Sciatic nerve (tissue), 2 donors: ENCODE results near the gene C3orf62. TPM values are rescaled to one million over a fixed set of nuclear protein-coding genes. Genes with fewer than 3 reads are reported as not detected.
"Not testable (repeated sequence)": the region's sequence is repeated elsewhere in the genome, so short reads cannot be mapped to it uniquely, and the experiment has no call there.

ENCODE experiments used
- ATAC-seq: fragments of 200-7000 bp; cut with Tn5 transposase; one replicate; pipeline ENCODE4 v1.9.1; 2020; ENCODE audit warnings: mild to moderate bottlenecking, moderate library complexity
- DNase-seq: peaks from one replicate; pipeline ENCODE4 v3.0.0-alpha.2; 2020; ENCODE audit warnings: low spot score
- intact Hi-C: fragments of 100-400 bp; cut with DNase I; formaldehyde crosslinking; loops from one replicate; pipeline ENCODE4 v1.14.2; 2022
- total RNA-seq: library from RNA; stranded (reverse); fragmentation: NEBNext Ultra II Directional; extraction: Animal tissue kit (Norgen Biotek cat#: 25700); gene quantifications from one replicate; pipeline ENCODE4 v1.2.1, GENCODE V29; 2021
- donor health status: DM: no; HTN: no; CAD: no.
- donor health status: DM: no; HTN: no; CAD: no.

C3orf62 gene
- total RNA-seq, 1 donor from 2014 or later: 6.7 TPM

DNA sequence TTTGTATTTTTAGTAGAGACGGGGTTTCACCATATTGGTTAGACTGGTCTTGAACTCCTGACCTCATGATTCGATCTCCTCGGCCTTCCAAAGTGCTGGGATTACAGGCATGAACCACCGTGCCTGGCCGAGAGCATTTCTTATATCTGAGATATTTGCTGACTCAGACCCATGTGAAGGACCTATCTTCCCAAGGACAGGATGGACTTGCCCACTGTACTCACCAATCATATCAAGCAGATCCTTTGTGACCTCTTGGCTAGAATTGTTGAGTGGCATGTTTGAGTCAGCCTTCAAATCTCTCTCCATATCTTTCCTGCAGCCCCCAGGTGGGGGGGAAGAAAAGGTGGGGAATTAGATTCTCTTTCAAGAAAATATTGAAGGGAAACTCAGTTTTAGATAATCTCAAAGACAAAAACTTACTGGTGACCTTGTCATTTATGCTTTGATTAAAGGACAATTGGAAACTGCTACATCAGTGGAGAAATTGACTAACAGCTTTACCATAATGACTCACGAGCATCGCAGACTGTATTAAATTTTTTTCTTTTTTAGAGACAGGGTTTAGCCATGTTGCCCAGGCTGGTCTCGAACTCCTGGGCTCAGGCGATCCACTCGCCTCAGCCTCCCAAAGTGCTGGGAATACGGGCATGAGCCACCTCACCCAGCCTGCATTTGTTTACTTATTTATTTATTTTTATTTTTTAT, 3.1 kb downstream of the C3orf62 start:
- intact Hi-C loops: no loop called here
- DNase-seq (no peak), ATAC-seq (no peak)

DNA sequence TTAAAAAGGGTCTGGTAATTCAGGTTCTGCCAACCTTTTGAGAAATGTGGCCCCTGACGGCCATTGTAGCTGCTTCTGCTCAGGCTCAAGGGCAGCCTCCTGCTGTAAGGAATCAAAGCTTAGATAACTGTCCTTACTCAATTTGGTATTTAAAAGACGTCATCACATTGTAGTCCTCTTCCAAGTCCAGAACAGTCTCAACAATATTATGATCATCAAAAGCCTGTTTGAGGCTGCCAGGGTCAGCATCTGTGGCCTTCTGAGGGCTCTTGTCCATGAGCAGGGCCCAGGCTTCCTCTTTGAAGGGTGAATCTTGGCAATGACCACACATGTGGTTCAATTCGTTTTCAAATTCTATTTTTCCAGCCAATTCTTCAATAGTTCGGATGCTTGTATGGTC, 6.0 kb downstream of the C3orf62 start:
- DNase-seq (no peak), ATAC-seq (peak; percentile 81)
- intact Hi-C loops: no loop called here

DNA sequence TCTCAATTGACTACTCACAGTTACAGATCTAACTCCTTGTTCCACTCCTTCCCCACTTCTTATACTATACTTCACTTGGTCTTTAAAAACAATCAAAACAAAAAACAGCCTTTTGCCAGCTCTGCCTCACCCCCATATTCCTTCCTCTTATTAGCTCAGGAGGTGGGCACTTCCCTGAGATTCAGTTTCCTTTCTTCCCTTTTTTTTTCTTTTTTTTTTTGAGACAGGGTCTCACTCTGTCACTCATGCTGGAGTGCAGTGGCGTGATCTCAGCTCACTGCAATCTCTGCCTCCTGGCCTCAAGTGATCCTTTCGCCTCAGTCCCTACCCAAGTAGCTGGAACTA, 6.9 kb downstream of the C3orf62 start:
- DNase-seq (no peak), ATAC-seq (no peak)
- intact Hi-C loops: no loop called here

DNA sequence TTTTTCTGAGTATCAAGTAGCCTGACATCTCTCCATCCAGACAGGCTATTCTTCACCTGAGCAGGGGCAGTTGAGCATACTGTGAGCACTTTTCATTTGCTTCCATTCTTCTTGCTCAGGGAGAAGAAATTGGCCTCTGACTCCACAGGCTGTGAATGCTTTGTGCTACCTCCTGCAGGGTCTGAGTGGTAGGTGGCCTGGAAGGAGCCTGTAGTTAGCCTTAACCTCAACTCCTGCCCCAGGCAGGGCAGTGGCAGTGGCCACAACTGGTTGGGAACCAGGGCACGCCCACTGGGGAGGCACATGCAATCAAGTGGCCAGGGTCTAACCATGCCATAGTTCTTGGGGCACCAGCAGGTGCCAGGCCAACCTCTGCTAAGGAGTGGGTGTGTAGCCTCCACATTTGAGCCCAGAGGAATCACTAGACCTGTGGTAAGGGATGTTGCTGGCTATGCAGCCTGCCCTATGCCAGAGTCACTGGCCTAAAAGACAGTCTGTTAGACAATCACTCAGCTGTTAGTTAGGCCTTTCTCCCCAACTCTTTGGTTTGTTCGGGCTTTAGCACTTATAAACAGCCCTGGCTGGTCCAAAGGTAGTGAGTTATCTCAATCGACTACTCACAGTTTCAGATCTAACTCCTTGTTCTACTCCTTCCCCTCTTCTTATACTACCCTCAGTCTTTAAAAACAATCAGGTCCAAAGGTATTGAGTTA, 7.4 kb downstream of the C3orf62 start:
- no peak for DNase-seq
- ATAC-seq: no peak
- intact Hi-C loops: no loop called here

DNA sequence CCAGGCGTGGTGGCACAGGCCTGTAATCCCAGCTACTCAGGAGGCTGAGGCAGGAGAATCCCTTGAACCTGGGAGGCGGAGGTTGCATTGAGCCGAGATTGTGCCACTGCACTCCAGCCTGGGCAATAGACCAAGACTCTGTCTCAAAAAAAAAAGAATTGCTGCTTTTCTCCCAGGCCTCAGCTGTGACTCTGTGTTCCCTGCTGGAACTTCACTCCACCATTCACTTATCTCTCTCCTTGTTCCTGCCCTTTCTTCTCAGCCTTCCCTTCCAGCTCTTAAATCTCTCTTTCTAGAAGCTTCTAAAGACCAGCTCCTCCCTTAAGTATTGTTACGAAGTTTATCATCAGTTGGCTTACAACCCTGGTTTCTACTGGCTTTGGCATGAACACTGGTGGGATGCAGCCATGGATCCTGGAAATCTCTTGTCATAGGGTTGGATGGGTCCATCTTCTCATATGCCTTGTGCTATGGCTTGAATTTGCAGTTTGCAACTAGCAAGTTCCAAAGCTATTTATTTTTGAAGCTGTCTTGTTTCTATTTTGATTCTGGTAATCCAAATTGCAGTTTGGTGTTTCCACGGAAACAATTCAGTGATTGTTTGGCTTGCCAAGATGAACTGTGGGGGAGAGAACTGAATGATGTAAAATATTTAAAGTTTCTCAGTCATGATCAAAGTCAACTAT, 10.5 kb downstream of the C3orf62 start:
- intact Hi-C loops: no loop called here
- peak; percentile 38 for ATAC-seq
- no peak for DNase-seq

DNA sequence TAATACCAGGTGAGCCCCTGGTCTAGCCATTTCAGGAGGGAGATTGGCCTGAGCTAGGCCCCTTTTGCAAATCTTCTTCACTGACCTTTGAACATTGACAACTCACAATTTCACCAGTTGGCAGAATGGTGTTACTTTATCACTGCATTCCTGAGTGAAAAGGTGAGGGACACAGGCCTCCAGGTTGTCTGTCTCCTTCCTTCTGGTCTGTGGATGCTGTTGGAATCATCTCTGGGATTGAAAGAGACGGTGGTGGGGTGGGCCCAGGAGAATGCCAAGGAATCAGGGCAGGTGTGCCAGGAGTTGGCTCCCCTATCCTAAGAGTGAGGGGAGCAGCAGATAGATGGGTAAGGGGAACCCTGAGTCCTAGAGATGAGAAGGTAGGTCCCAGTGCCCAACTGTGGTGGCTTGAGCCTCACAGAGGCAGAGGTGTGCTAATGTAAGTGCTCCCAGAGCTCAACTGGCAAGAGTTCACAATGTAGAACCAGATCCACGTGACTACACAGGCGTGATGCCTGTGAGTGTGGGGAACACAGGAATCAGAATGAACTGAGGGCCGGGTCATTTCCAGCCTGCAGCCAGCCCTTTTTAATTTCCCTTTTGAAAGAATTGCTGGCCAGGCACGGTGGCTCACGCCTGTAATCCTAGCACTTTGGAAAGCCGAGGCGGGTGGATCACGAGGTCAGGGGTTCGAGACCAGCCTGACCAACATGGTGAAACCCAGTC, 11.2 kb downstream of the C3orf62 start:
- DNase-seq (no peak), ATAC-seq (peak; percentile 10)
- intact Hi-C loops: no loop called here

DNA sequence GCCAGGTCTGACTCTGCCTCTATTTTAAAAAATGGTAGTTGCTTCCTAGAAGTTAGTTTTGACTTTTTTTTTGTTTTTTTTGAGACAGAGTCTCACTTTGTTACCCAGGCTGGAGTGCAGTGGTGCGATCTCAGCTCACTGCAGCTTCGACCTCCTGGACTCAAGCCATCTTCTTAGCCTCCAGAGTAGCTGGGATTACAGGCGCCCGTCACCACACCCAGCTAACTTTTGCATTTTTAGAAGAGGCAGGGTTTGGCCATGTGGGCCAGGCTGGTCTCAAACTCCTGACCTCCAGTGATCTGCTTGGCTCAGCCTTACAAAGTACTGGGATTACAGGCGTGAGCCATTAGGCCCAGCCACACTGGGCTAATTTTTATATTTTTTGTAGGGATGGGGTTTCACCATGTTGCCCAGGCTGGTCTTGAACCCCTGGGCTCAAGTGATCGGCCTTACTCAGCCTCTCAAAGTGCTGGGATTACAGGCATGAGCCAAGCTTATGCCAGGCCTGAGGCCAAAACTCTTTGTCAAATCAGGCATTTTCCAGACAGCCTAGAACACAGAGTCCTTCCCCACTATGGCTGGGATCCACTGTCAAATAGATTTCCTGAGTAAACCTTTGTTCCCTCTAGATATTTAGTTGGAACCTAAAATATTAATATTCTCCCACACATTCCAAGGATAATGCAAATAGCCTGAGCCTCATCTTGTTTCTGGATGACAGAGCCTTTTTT, 13.7 kb downstream of the C3orf62 start:
- intact Hi-C loops: no loop called here
- ATAC-seq: no peak

DNA sequence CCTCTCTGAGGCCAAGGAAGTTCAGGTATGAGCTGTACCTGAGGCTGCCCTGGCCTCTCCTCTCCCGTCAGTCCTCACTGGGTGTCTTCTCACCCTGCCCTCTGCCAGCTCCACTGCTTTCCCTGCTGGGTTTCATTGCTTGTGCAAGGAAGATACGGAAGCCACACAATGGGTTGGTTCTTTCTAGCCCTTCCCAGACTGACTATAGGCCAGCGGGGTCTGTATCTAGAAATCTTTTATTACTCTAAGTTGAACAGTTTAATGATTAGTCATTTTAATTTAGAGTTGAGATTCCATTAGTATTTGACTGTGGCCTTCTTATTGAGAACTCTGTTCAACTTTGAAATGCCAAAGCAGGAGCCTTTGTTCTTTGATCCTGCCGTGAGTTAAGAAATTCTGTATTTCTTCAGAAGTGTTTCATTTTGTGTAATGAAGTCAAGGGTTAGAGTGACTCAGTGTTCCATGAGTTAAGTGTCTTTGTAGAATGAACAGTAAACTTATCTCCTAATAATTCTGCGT, 16.2 kb downstream of the C3orf62 start:
- ATAC-seq (no peak), DNase-seq (no peak)
- intact Hi-C loops: no loop called here

More for the DNA sequence above, 13.7 kb downstream of the C3orf62 start:
- DNase-seq: no peak

DNA sequence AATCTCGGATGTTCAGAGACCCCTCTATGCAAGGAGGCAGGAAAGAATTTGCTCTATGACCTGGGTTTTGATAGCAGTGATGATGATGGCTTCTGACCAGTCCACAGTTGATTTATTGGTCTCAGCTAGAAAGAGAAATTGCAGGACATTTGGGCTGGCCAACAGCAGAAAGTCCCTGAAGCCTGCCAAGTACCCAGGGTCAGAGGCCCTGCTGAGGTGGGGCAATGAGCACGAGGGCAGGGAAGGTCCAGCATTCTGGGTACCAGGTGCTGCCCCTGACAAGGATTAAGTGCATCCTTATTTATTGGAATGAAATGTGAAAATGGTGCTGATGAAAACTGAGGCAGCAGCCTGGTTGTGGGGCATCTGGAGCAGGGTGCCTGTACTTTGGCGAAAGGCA, 19.8 kb downstream of the C3orf62 start:
- intact Hi-C loops: no loop called here
- ATAC-seq (peak; percentile 27), DNase-seq (no peak)

DNA sequence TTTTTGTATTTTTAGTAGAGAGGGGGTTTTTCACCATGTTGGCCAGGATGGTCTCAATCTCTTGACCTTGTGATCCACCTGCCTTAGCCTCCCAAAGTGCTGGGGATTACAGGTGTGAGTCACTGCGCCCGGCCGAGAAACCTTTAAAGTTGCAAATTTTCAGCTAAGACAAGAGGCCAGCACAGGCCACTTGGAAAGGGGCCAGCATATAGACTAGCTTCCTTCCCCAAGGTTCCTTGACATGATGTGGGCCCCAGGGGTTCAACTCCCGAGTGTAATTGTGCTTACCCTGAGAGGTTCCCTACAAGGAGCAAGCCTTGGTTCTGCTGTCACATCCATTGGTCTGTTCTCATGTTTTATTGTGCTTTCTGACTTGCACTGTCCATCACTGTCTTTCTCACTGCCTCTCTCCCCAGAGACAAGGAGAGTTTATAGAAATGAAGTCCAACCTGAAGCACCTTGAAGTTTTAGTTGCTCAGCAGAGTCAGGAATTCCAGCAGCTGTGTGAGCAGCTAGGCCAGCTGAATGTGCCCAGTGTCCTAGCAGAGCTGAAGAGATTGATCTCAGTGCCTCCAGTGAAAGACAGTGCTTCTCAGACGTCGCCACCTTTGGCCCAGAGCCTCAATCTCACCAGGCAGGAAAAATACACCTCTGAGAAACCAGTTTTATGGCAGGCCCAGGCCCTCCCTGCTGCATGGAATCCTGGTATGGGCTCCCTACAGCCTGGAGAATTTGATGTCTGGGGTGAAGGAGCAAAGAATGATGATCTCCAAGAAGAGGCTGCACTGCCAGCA, 21.1 kb downstream of the C3orf62 start:
- intact Hi-C loops: no loop called here
- no peak for DNase-seq
- ATAC-seq: no peak

DNA sequence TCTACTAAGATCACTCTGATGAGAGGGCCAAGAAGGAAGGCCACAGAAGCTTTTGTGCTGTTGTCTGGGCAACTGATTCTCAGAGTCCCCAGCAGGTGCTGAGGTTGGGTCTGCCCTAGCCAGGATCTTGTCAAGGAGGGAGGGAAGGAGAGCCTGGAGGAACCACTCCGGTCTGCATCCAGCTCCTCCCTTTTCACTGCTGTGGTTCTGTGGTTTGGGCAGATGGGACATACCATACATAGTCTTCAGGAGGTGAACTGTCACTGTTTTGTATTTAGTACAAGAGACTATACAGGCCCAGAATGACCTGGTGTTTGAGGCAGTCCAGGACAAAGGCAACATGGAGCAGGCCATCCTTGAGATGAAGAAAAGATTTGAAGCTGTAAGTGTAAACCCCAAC, 21.9 kb downstream of the C3orf62 start:
- no peak for DNase-seq
- intact Hi-C loops: no loop called here
- no peak for ATAC-seq

DNA sequence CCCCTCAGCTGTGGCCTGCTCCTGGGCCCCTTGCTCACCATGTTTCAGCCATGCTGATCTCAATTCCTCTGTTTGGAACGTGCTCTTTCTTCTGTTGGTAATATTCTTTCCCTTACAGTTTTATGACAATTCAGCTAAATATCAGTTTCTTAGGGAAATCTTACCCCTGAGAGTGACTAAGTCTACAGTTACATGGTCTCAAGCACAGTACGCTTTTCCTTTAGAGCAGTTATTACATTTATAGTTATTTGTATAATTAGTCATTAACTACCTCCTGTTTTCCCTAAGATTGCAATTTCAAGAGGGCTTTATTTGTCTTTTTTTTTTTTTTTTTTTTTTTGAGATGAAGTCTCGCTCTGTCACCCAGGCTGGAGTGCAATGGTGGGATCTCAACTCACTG, 23.5 kb downstream of the C3orf62 start:
- DNase-seq (no peak), ATAC-seq (no peak)
- intact Hi-C loops: no loop called here

DNA sequence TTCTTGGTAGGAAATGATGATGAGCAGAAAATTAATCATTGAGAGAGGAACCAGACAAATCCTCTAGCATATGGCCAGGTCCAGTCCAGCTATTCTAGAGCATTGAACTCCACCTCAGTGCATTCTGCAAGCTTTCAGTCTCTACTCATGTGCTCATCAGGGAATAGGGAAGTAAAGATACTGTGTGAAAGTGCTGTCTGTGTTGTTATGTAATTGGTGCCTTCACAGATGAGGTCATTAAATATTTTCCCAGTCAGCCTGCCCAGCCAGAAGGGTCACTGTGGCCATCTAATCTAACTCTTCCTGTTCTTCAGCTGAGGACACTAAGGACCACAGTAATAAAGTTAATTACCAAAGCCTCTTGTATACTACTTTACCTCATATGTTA, 28.2 kb downstream of the C3orf62 start:
- ATAC-seq: peak; percentile 97
- intact Hi-C loops: no loop called here
- no peak for DNase-seq

DNA sequence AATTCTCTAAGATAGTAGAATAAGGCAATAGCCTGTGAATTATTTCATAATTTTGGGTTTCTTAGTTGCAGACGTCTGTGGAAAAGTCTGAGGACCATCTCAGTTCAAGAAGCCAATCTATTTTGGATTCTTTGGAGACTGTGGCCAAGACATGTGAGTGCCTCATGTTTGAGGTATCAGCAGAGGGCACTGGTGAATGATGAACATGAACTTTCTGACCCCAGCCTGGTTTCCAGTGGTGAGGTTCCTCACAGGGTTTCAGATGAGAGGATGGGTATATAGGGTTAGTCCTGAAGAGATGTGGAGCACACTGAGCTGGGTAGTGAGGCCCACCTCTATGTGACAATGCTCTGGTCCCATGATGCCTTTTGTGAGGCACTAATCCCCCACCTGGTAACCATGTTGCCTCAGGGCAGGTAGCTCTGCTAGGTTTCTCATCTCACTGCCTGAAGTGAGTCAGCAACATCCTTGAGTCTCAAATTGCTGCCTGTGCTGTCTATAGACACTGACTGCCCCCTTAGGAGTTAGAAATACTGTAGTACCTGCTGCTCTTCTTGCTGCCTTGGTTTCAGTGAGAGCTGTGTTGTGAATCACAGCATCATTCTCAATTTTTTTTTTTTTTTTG, 32.3 kb downstream of the C3orf62 start:
- ATAC-seq (peak; percentile 44), DNase-seq (no peak)
- intact Hi-C loops: no loop called here

DNA sequence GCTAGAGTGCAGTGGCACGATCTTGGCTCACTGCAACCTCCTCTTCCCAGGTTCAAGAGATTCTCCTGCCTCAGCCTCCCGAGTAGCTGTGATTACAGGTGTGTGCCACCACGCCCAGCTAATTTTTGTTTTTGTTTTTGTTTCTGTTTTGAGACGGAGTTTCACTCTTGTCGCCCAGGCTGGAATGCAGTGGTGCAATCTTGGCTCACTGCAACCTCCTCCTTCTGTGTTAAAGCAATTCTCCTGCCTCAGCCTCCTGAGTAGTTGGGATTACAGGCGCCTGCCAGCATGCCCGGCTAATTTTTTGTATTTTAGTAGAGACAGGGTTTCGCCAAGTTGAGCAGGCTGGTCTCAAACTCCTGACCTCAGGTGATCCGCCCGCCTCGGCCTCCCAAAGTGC, 36.9 kb downstream of the C3orf62 start:
- DNase-seq, ATAC-seq, intact Hi-C loops: not testable (repeated sequence)

DNA sequence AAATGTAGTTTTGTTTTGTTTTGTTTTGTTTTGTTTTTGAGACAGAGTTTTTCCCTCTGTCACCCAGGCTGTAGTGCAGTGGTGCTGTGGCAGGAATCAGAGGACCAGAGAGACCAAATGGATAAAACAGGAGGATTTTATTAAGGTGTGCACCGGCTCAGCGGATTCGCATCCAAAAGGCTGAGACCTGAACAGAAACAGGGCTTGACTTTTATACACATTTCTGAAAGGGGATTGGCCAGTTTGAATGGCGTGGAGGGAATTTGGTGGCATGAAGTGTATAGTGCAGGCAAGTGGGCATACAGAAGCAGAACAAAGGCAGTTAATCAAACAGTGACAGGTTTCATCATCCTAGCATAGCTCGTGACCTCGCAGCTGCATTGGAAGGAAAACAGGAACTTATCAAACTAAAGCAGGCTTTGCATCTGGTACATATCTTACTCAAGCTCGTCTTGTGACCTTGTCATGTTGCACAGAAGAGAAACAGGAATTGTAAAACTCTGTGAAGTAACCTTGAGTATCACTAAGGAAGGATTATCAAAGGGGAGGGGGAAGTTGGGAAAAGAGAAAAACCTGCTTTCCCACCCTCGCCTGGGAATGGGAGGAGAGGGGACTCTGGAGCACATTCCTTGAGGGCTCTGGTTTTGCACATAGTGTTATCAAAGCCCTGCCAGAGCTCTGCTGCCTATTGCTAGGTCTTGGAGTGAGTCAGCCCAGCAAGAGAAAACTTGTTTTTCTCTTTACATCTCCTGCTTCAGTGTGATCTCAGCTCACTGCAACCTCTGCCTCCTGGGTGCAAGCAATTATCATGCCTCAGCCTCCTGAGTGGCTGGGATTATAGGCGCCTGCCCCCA, 38.5 kb downstream of the C3orf62 start:
- ATAC-seq (peak; percentile 93), DNase-seq (no peak)
- intact Hi-C loops: no loop called here

DNA sequence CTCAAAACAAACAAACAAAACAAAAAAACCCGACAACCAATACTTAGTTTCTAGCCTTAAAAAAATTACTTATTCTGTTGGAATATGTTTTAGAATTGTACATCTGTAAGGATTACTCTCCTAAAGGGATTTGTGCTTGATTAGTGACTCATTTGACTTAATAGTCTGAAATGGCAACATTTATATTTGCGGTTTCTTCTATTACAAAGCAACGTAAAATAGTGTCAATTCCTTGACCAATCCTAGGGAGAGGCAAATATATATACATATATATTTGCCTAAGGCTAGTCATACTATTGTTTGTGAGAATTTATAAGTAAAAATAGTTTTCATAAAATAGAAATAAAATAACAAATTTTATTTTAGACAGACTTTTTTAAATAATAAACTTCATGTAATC, 39.7 kb downstream of the C3orf62 start:
- ATAC-seq (no peak), DNase-seq (no peak)
- intact Hi-C loops: no loop called here
